Naive thymus-derived CD4-positive, alpha-beta T cell (primary cell): ENCODE data around the gene RAP1GDS1. TPM values are rescaled to one million over a fixed set of nuclear protein-coding genes. Genes with fewer than 3 reads are reported as not detected.
A peak's percentile ranks its signal among the peaks of the same experiment; 100 is the strongest.

Source experiments
- ATAC-seq: fragments of 150-1000 bp; cut with Tn5 transposase; 2 replicates; pipeline ENCODE4 v1.10.0; 2021; ENCODE audit warnings: mild to moderate bottlenecking, moderate library complexity
- CTCF ChIA-PET: fragments of 350-600 bp; sonication (Branson Sonifier 250); formaldehyde crosslinking; loops from one replicate; lab custom pipeline; 2021; ENCODE audit warnings: antibody characterized with exemption; lab: Charles Lee
- POLR2A ChIA-PET: fragments of 350-600 bp; sonication (Branson Sonifier 250); formaldehyde crosslinking; loops from one replicate; lab custom pipeline; 2021; ENCODE audit warnings: antibody characterized with exemption, inconsistent platforms; lab: Charles Lee
- DNase-seq, 9 donors: peaks; one replicate each; pipeline versions ENCODE4 v3.0.0 to v3.0.0-alpha.2; 2020 to 2022; ENCODE audit warnings: mixed read lengths in 1 of 9
- H3K27ac ChIP-seq: one replicate; pipeline ENCODE4 v1.7.0; 2013; ENCODE audit warnings: mild to moderate bottlenecking, low read depth, low read length, moderate library complexity
- H3K27me3 ChIP-seq, 2 donors: one replicate each; pipeline ENCODE4 v1.7.0; 2013; ENCODE audit warnings: low read length in 2 of 2, mild to moderate bottlenecking in 2 of 2, moderate library complexity in 2 of 2; ENCODE audit not compliant: control insufficient read depth in 2 of 2, insufficient read depth in 2 of 2
- H3K36me3 ChIP-seq, 3 experiments: 1 replicate in 2 of 3; 2 replicates in 1 of 3; pipeline ENCODE4 v1.7.0; 2013; ENCODE audit warnings: low read length in 3 of 3, mild to moderate bottlenecking in 3 of 3, moderate library complexity in 1 of 3; ENCODE audit not compliant: insufficient read depth in 3 of 3, control insufficient read depth in 2 of 3
- H3K4me1 ChIP-seq, 2 donors: one replicate each; pipeline ENCODE4 v1.7.0; 2013; ENCODE audit warnings: low read length in 2 of 2, mild to moderate bottlenecking in 2 of 2, moderate library complexity in 1 of 2; ENCODE audit not compliant: control insufficient read depth in 2 of 2, insufficient read depth in 2 of 2
- H3K4me3 ChIP-seq: 2 replicates; pipeline ENCODE4 v1.7.0; 2013; ENCODE audit warnings: mild to moderate bottlenecking, low read length
- H3K9me3 ChIP-seq, 3 experiments: 1 replicate in 2 of 3; 2 replicates in 1 of 3; pipeline ENCODE4 v1.7.0; 2013; ENCODE audit warnings: low read length in 3 of 3; ENCODE audit not compliant: control insufficient read depth in 2 of 3
- H3K27ac Mint-ChIP-seq, 9 donors: one replicate each; pipeline ENCODE4 v1.8.0; 2020 to 2022; ENCODE audit warnings: mixed read lengths in 9 of 9, mild to moderate bottlenecking in 8 of 9, moderate library complexity in 5 of 9, inconsistent platforms in 2 of 9
- H3K27me3 Mint-ChIP-seq, 5 donors: one replicate each; pipeline ENCODE4 v1.8.0; 2021 to 2022; ENCODE audit warnings: mixed read lengths in 5 of 5, mild to moderate bottlenecking in 1 of 5
- H3K36me3 Mint-ChIP-seq, 5 donors: one replicate each; pipeline ENCODE4 v1.8.0; 2020 to 2022; ENCODE audit warnings: mixed read lengths in 5 of 5, mild to moderate bottlenecking in 3 of 5, inconsistent platforms in 1 of 5
- H3K4me1 Mint-ChIP-seq, 7 donors: one replicate each; pipeline ENCODE4 v1.8.0; 2020 to 2022; ENCODE audit warnings: mixed read lengths in 7 of 7, mild to moderate bottlenecking in 3 of 7, inconsistent platforms in 1 of 7
- H3K4me3 Mint-ChIP-seq, 10 donors: one replicate each; pipeline ENCODE4 v1.8.0; 2020 to 2022; ENCODE audit warnings: mild to moderate bottlenecking in 10 of 10, mixed read lengths in 10 of 10, moderate library complexity in 6 of 10, inconsistent platforms in 2 of 10
- H3K9me3 Mint-ChIP-seq, 11 donors: one replicate each; pipeline ENCODE4 v1.8.0; 2020 to 2022; ENCODE audit warnings: mixed read lengths in 11 of 11, mild to moderate bottlenecking in 4 of 11, inconsistent platforms in 1 of 11, moderate library complexity in 1 of 11
- intact Hi-C, 2 donors: fragments of 100-400 bp; cut with micrococcal nuclease; formaldehyde crosslinking; loops; one replicate each; pipeline ENCODE4 v1.15.1; 2023
- polyA plus RNA-seq, 2 donors: library from polyadenylated mRNA; unstranded; fragments of 300-500 nt; fragmentation: Illumina TruSeq; gene quantifications; one replicate each; pipeline ENCODE4 v1.2.3, GENCODE V29; 2021
- total RNA-seq, 6 experiments: library from RNA in 5 of 6; stranded (reverse) in 5 of 6; gene quantifications; 1 replicate in 5 of 6; 2 replicates in 1 of 6; pipeline ENCODE4 v1.2.3 and lab custom pipeline; 2021 to 2026

The RAP1GDS1 gene
- total and polyA plus RNA-seq, 7 experiments from 2014 or later, result 29.6 to 59.1 (median 30.7) TPM

GRCh38 chr4:98434816-98435215 is 173.6 kb downstream of the RAP1GDS1 start:
- peaks cover 0 to 13% (median 0%) of the 10 kb centered on the region in 7 donors for H3K4me1 Mint-ChIP-seq
- no peaks in the 10 kb centered on the region for H3K27me3 Mint-ChIP-seq
- H3K36me3 ChIP-seq, result peaks cover 0 to 15% (median 0%) of the 10 kb centered on the region in 3 experiments
- no peaks in the 10 kb centered on the region for H3K4me1 ChIP-seq
- DNase-seq (no peak), ATAC-seq (no peak)
- H3K27ac ChIP-seq, result no peak overlapping the region
- ChIA-PET POLR2A (no interaction called here), CTCF (no interaction called here)
- H3K4me3 ChIP-seq, result no peak overlapping the region
- H3K27ac Mint-ChIP-seq, result no peak overlapping the region
- no peak overlapping the region for H3K4me3 Mint-ChIP-seq
- intact Hi-C loops, result no loop called here
- H3K9me3 ChIP-seq, result no peaks in the 10 kb centered on the region
- H3K9me3 Mint-ChIP-seq, result peaks cover 0 to 2% (median 0%) of the 10 kb centered on the region in 11 donors
- H3K36me3 Mint-ChIP-seq, result peaks cover 0 to 64% (median 36%) of the 10 kb centered on the region in 5 donors
- H3K27me3 ChIP-seq, result no peaks in the 10 kb centered on the region

GRCh38 chr4:98444371-98444770 is 183.2 kb downstream of the RAP1GDS1 start:
- CTCF ChIA-PET, result no interaction called here
- no peak overlapping the region for H3K4me3 ChIP-seq
- Mint-ChIP-seq H3K27ac (peak overlapping the region in 4 of 9 donors; percentile 9 to 86 (median 16)), H3K4me1 (peaks cover 32 to 35% (median 33%) of the 10 kb centered on the region in 7 donors), H3K27me3 (no peaks in the 10 kb centered on the region), H3K4me3 (no peak overlapping the region), H3K36me3 (peaks cover 12 to 51% (median 27%) of the 10 kb centered on the region in 5 donors), H3K9me3 (peaks cover 0 to 2% (median 0%) of the 10 kb centered on the region in 11 donors)
- no peaks in the 10 kb centered on the region for H3K9me3 ChIP-seq
- no peaks in the 10 kb centered on the region for H3K27me3 ChIP-seq
- H3K4me1 ChIP-seq, result peaks cover 29 to 36% of the 10 kb centered on the region in 2 donors
- ATAC-seq (no peak), DNase-seq (no peak)
- peaks cover 0 to 20% (median 0%) of the 10 kb centered on the region in 3 experiments for H3K36me3 ChIP-seq
- intact Hi-C loops, result loop anchor here in 1 of 2 donors (10.0 kb wide), 1 partner anchor 180 kb away; the partner anchor contains the start of gene RAP1GDS1
- no peak overlapping the region for H3K27ac ChIP-seq
- POLR2A ChIA-PET, result no interaction called here

- DNase-seq, result peak in 7 of 9 donors; percentile 23 to 53 (median 42)
- ATAC-seq, result peak; percentile 89
- Histone ChIP-seq H3K36me3 (peaks cover 0 to 16% (median 0%) of the 10 kb centered on the region in 3 experiments), H3K27ac (no peak overlapping the region), H3K27me3 (no peaks in the 10 kb centered on the region), H3K4me3 (peak overlapping the region; percentile 9), H3K9me3 (no peaks in the 10 kb centered on the region), H3K4me1 (peaks cover 30 to 39% of the 10 kb centered on the region in 2 donors)
- Mint-ChIP-seq H3K36me3 (peaks cover 12 to 36% (median 19%) of the 10 kb centered on the region in 5 donors), H3K4me1 (peaks cover 33 to 44% (median 37%) of the 10 kb centered on the region in 7 donors), H3K27ac (peak overlapping the region; percentile 52 to 88 (median 76)), H3K4me3 (peak overlapping the region; percentile 49 to 75 (median 71)), H3K27me3 (no peaks in the 10 kb centered on the region), H3K9me3 (peaks cover 0 to 2% (median 0%) of the 10 kb centered on the region in 11 donors)
- intact Hi-C loops, result loop anchor here (1.0 to 10.0 kb wide), 9 partner anchors 20 to 482 kb away; partner anchors contain the start of genes RAP1GDS1 (in 2 of the 2) and STPG2 (in 2 of the 2)
- POLR2A ChIA-PET, result no interaction called here
- CTCF ChIA-PET, result interaction anchor here (0.6 kb wide), 1 partner anchor 378 kb away, joined by 3 read pairs; no protein-coding TSS in a partner anchor
These were observed 185.6 kb downstream of the RAP1GDS1 start for GRCh38 chr4:98446499-98447375.

- Mint-ChIP-seq H3K36me3 (peaks cover 6 to 31% (median 15%) of the 10 kb centered on the region in 5 donors), H3K4me1 (peaks cover 35 to 44% (median 37%) of the 10 kb centered on the region in 7 donors), H3K9me3 (peaks cover 0 to 6% (median 2%) of the 10 kb centered on the region in 11 donors), H3K27ac (peak overlapping the region in 7 of 9 donors; percentile 2 to 88 (median 76)), H3K27me3 (no peaks in the 10 kb centered on the region), H3K4me3 (peak overlapping the region in 9 of 10 donors; percentile 52 to 78 (median 66))
- no peak for ATAC-seq
- ChIA-PET POLR2A (interaction anchor here (0.9 kb wide), 2 partner anchors 186 to 482 kb away, joined by 3 read pairs; no protein-coding TSS in a partner anchor), CTCF (no interaction called here)
- no peak for DNase-seq
- no peaks in the 10 kb centered on the region for H3K27me3 ChIP-seq
- peaks cover 30 to 39% of the 10 kb centered on the region in 2 donors for H3K4me1 ChIP-seq
- H3K9me3 ChIP-seq, result no peaks in the 10 kb centered on the region
- H3K36me3 ChIP-seq, result peaks cover 0 to 7% (median 0%) of the 10 kb centered on the region in 3 experiments
- no peak overlapping the region for H3K27ac ChIP-seq
- H3K4me3 ChIP-seq, result no peak overlapping the region
- intact Hi-C loops, result loop anchor here (1.0 to 10.0 kb wide), 8 partner anchors 21 to 481 kb away; partner anchors contain the start of genes STPG2 (in 2 of the 2) and RAP1GDS1 (in 1 of the 2)
These were observed 186.5 kb downstream of the RAP1GDS1 start for GRCh38 chr4:98447648-98448047.

- no peaks in the 10 kb centered on the region for H3K27me3 ChIP-seq
- H3K9me3 ChIP-seq, result no peaks in the 10 kb centered on the region
- ATAC-seq (no peak), DNase-seq (peak in 5 of 9 donors; percentile 11 to 26 (median 19))
- ChIA-PET POLR2A (no interaction called here), CTCF (no interaction called here)
- H3K4me1 Mint-ChIP-seq, result peaks cover 35 to 44% (median 42%) of the 10 kb centered on the region in 7 donors
- no peak overlapping the region for H3K27ac ChIP-seq
- H3K9me3 Mint-ChIP-seq, result peaks cover 0 to 13% (median 4%) of the 10 kb centered on the region in 11 donors
- H3K4me3 Mint-ChIP-seq, result peak overlapping the region in 5 of 10 donors; percentile 2 to 37 (median 16)
- peaks cover 0 to 31% (median 9%) of the 10 kb centered on the region in 5 donors for H3K36me3 Mint-ChIP-seq
- H3K36me3 ChIP-seq, result no peaks in the 10 kb centered on the region
- peak overlapping the region in 4 of 9 donors; percentile 9 to 49 (median 38) for H3K27ac Mint-ChIP-seq
- no peak overlapping the region for H3K4me3 ChIP-seq
- intact Hi-C loops, result loop anchor here in 1 of 2 donors (5.0 to 10.0 kb wide), 2 partner anchors 184 to 307 kb away; partner anchors contain the start of genes RAP1GDS1 and STPG2
- H3K27me3 Mint-ChIP-seq, result no peaks in the 10 kb centered on the region
- peaks cover 30 to 39% of the 10 kb centered on the region in 2 donors for H3K4me1 ChIP-seq
These were observed 187.7 kb downstream of the RAP1GDS1 start for GRCh38 chr4:98448908-98449307.

GRCh38 chr4:98452091-98452490 is 190.9 kb downstream of the RAP1GDS1 start:
- no peaks in the 10 kb centered on the region for H3K9me3 ChIP-seq
- ChIA-PET CTCF (interaction anchor here (0.6 kb wide), 1 partner anchor 13 kb away, joined by 6 read pairs; no protein-coding TSS in a partner anchor), POLR2A (no interaction called here)
- Mint-ChIP-seq H3K27ac (no peak overlapping the region), H3K4me3 (no peak overlapping the region), H3K9me3 (peaks cover 0 to 25% (median 5%) of the 10 kb centered on the region in 11 donors), H3K4me1 (peaks cover 23 to 39% (median 30%) of the 10 kb centered on the region in 7 donors), H3K27me3 (no peaks in the 10 kb centered on the region), H3K36me3 (peaks cover 3 to 31% (median 4%) of the 10 kb centered on the region in 5 donors)
- H3K27me3 ChIP-seq, result no peaks in the 10 kb centered on the region
- H3K36me3 ChIP-seq, result no peaks in the 10 kb centered on the region
- DNase-seq (no peak), ATAC-seq (no peak)
- no peak overlapping the region for H3K27ac ChIP-seq
- intact Hi-C loops, result no loop called here
- H3K4me3 ChIP-seq, result no peak overlapping the region
- H3K4me1 ChIP-seq, result peaks cover 18 to 25% of the 10 kb centered on the region in 2 donors
